ENCODE measurements around the gene ACADSB.

Gene ACADSB

DNA sequence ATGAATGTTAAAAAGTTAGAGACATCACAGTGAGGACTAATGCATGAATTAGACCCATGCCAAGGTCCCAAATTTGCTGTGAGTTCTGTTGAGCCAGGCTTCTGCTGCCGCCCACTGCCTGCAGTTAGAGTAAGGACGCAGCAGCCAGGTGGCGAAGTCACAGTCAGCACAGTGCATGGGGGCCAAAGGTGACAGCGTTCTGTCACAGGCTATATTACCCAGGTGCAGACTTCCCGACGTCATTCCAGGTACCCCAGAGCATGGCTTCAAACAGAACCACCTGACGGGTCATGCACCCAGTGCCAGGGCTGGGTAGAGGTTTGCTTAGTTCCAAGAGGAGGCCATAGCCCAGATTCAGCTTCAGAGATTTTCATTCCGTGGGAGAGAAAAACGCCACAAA, 93.1 kb downstream of the ACADSB start:
- no peak for DNase-seq

DNA sequence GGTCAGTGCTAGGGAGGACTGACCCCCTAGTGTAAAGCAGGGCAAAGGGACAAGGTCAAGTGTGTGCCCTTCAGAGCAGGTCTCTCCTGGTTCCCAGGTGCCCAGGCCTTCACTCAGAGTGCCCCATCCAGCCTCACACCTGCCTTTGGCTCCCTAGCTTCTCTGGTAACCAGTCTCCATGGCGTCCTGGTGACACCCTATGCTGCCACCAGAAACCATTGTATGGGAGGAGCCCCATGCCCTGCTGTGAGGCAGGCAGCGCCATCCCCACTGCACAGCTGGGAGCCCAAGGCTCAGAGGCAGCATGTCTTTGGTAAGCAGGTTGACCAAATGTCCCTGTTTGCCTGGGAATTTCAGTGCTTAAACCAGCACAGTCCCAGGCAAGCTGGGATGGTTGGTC, 93.9 kb downstream of the ACADSB start:
- no peak for DNase-seq

DNA sequence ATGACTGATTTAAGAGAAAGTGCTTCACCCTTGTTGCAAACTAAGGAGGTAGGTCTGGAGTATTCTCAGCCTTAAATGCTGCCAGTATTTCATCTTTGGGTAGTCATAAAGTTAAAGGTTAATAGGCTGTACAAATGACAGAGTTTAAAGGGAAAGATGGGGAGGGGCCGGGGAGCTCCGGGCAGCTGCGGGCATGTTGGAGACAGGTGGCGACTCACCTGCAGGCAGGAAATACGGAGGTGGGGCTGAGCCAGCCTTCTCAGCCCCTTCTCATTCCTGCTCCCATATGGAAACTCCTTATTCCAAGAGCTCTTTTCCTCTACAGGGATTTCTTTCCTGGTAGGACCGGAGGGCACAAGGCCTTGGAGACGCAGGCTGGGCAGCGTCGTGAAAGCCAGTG, 95.1 kb downstream of the ACADSB start:
- no peak for DNase-seq

Data from central memory CD4-positive, alpha-beta T cell (primary cell).